WERI-Rb-1 (cell line): Measurements from ENCODE around the gene NUP160.
"Not testable (repeated sequence)": the region's sequence is repeated elsewhere in the genome, so short reads cannot be mapped to it uniquely, and the experiment has no call there.

ENCODE experiments used
- DNase-seq: peaks from one replicate; pipeline ENCODE4 v3.0.0-alpha.2; 2020
- H3K27ac ChIP-seq: fragments of 250-450 bp; sonication (Bioruptor Pico); 2 replicates; pipeline ENCODE4 v1.5.1; 2020; ENCODE audit warnings: mild to moderate bottlenecking, moderate library complexity
- H3K27me3 ChIP-seq: fragments of 250-450 bp; sonication (Bioruptor Pico); 2 replicates; pipeline ENCODE4 v1.5.1; 2021; ENCODE audit warnings: mild to moderate bottlenecking, low read depth, moderate library complexity; ENCODE audit not compliant: insufficient read depth, severe bottlenecking
- H3K36me3 ChIP-seq: fragments of 250-450 bp; sonication (Bioruptor Pico); 2 replicates; pipeline ENCODE4 v1.5.1; 2020; ENCODE audit warnings: mild to moderate bottlenecking, moderate library complexity
- H3K4me3 ChIP-seq: 2 replicates; pipeline ENCODE4 v1.5.1; 2011; ENCODE audit warnings: low read depth, mild to moderate bottlenecking, control low read depth, low read length
- H3K9me3 ChIP-seq: fragments of 250-450 bp; sonication (Bioruptor Pico); 2 replicates; pipeline ENCODE4 v1.5.1; 2021; ENCODE audit warnings: mild to moderate bottlenecking, moderate library complexity; ENCODE audit not compliant: severe bottlenecking
- CTCF ChIP-seq: IDR thresholded peaks from 2 replicates; pipeline ENCODE4 v1.5.1; 2011; ENCODE audit warnings: low read depth, mild to moderate bottlenecking, control low read depth, inconsistent platforms, low read length

Gene NUP160

GRCh38 chr11:47775240-47775869 lies 72.8 kb downstream of the NUP160 start:
- TF ChIP-seq CTCF = no peak
- H3K9me3 ChIP-seq = no peaks in the 10 kb centered on the region
- no peak overlapping the region for H3K27ac ChIP-seq
- DNase-seq = peak; percentile 16
- no peaks in the 10 kb centered on the region for H3K27me3 ChIP-seq
- H3K36me3 ChIP-seq = peaks cover 54% of the 10 kb centered on the region
- H3K4me3 ChIP-seq = no peak overlapping the region

- no peak overlapping the region for H3K4me3 ChIP-seq
- no peaks in the 10 kb centered on the region for H3K27me3 ChIP-seq
- peaks cover 40% of the 10 kb centered on the region for H3K36me3 ChIP-seq
- no peak for TF ChIP-seq CTCF
- no peak overlapping the region for H3K27ac ChIP-seq
- H3K9me3 ChIP-seq = no peaks in the 10 kb centered on the region
- no peak for DNase-seq
These were observed 74.3 kb downstream of the NUP160 start for GRCh38 chr11:47773882-47774281.

- H3K4me3 ChIP-seq, H3K27me3 ChIP-seq, DNase-seq, H3K27ac ChIP-seq, H3K9me3 ChIP-seq: not testable (repeated sequence)
- peaks cover 15% of the 10 kb centered on the region for H3K36me3 ChIP-seq
These were observed 78.6 kb downstream of the NUP160 start for GRCh38 chr11:47769556-47769955.

GRCh38 chr11:47768101-47768612 lies 80.0 kb downstream of the NUP160 start:
- Histone ChIP-seq H3K36me3 (peaks cover 27% of the 10 kb centered on the region), H3K27me3 (no peaks in the 10 kb centered on the region), H3K27ac (peak overlapping the region; percentile 98), H3K4me3 (peak overlapping the region; percentile 66), H3K9me3 (no peaks in the 10 kb centered on the region)
- no peak for TF ChIP-seq CTCF
- DNase-seq = peak; percentile 22

GRCh38 chr11:47766509-47767227 lies 81.5 kb downstream of the NUP160 start:
- peaks cover 42% of the 10 kb centered on the region for H3K36me3 ChIP-seq
- H3K4me3 ChIP-seq = peak overlapping the region; percentile 98
- no peak for TF ChIP-seq CTCF
- no peaks in the 10 kb centered on the region for H3K27me3 ChIP-seq
- no peaks in the 10 kb centered on the region for H3K9me3 ChIP-seq
- peak overlapping the region; percentile 93 for H3K27ac ChIP-seq
- DNase-seq = peak; percentile 27

- no peak for DNase-seq
- H3K4me3 ChIP-seq = no peak overlapping the region
- H3K27me3 ChIP-seq = no peaks in the 10 kb centered on the region
- peaks cover 55% of the 10 kb centered on the region for H3K36me3 ChIP-seq
- no peaks in the 10 kb centered on the region for H3K9me3 ChIP-seq
- H3K27ac ChIP-seq = no peak overlapping the region
- TF ChIP-seq CTCF = no peak
These were observed 83.1 kb downstream of the NUP160 start for GRCh38 chr11:47765086-47765485.

GRCh38 chr11:47759291-47759690 lies 88.9 kb downstream of the NUP160 start:
- DNase-seq, H3K9me3 ChIP-seq, H3K27ac ChIP-seq, H3K4me3 ChIP-seq, H3K27me3 ChIP-seq: not testable (repeated sequence)
- H3K36me3 ChIP-seq = peaks cover 84% of the 10 kb centered on the region
